ENCODE results near the gene DNAH11. TPM values are rescaled to one million over a fixed set of nuclear protein-coding genes. Genes with fewer than 3 reads are reported as not detected.

The DNAH11 gene
- total and polyA plus RNA-seq, 2 of the 13 experiments (the other 11 are each of a cell fraction or from before 2014, with no cell fraction given), result not detected

DNA sequence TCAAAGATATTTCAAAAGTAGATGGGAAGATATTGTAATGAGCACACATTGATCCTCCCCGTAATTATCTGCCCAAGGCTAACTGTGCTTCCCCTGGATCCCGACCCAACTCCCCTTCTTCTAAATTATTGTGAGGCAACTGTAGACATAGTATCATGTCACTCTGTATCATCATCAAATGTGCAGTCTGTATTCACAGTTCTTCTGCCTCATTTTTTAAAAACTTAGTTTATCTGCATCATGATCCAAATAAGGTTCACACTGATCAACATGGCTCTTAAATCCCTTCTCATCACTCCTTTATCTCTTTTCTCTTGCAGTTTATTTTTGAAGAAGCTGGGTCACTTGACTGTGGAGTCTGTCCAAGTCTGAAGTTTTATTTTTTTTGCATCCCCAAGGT lies 375.4 kb downstream of the DNAH11 start (continued):
- TF ChIP-seq TFE3 (CRISPR knock-in tag; IDR thresholded peaks at IDR 0.05) (no peak), ZBTB8A (CRISPR knock-in tag; IDR thresholded peaks at IDR 0.05; ENCODE audit: borderline replicate concordance, low read depth) (no peak), TCF12 (IDR thresholded peaks at IDR 0.05) (no peak), TCF12 (CRISPR knock-in tag; IDR thresholded peaks at IDR 0.05) (no peak), SMAD3 (CRISPR knock-in tag; IDR thresholded peaks at IDR 0.05) (no peak), CREB3 (CRISPR knock-in tag; IDR thresholded peaks at IDR 0.05) (no peak)

- DNase-seq (ENCODE audit: low spot score), result no peak
Observed at GRCh38 chr7:21920936-21921335, 378.1 kb downstream of the DNAH11 start.

More at GRCh38 chr7:21920936-21921335, 378.1 kb downstream of the DNAH11 start:
- no peaks in the 10 kb centered on the region for H4K20me1 ChIP-seq (ENCODE audit: insufficient read depth, low read length)
- H3K79me2 ChIP-seq (ENCODE audit: insufficient read depth, low read length), result no peaks in the 10 kb centered on the region
- H3K27ac ChIP-seq (ENCODE audit: extremely low read length, insufficient read depth, low read length), result no peak overlapping the region
- no peaks in the 10 kb centered on the region for H3K27me3 ChIP-seq (ENCODE audit: control insufficient read depth in 1 of 2, insufficient read depth in 2 of 2, low read length in 2 of 2)
- in situ Hi-C loops (cut with HindIII; ENCODE audit: extremely low pct_ligation_motif_present, low pct_unique_long_range_greater_than_20kb), result no loop called here
- no peak overlapping the region for H2AFZ ChIP-seq (ENCODE audit: low read length)
- H3K4me3 ChIP-seq (replicated peaks in 1 of 3; ENCODE audit: insufficient read depth in 1 of 3, low read depth in 2 of 3, low read length in 3 of 3), result no peak overlapping the region
- FAIRE-seq (no peak), ATAC-seq (no peak)
- 11% methylated on average over 3 of the region's 3 CpGs for WGBS (ENCODE audit: low lambda C conversion rate)
- TF ChIP-seq, protein P1, sequence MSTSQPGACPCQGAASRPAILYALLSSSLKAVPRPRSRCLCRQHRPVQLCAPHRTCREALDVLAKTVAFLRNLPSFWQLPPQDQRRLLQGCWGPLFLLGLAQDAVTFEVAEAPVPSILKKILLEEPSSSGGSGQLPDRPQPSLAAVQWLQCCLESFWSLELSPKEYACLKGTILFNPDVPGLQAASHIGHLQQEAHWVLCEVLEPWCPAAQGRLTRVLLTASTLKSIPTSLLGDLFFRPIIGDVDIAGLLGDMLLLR (CRISPR knock-in tag; IDR thresholded peaks at IDR 0.05), result no peak
- TF ChIP-seq GLI4 (CRISPR knock-in tag; IDR thresholded peaks at IDR 0.05; ENCODE audit: borderline replicate concordance), result no peak
- ChIA-PET CTCF (ENCODE audit: low intra/inter-chr PET ratio, low total read pairs) (no interaction called here), POLR2A (no interaction called here)
- H3K9ac ChIP-seq (ENCODE audit: insufficient read depth, low read depth, low read length), result no peak overlapping the region
- H3K4me1 ChIP-seq (ENCODE audit: insufficient read depth, low read length), result no peaks in the 10 kb centered on the region
- BruUV-seq (replicated peaks), result no TSS peak
- intact Hi-C loops (cut with micrococcal nuclease; ENCODE audit: unreplicated experiment), result no loop called here
- H3K36me3 ChIP-seq (replicated peaks in 1 of 2; ENCODE audit: control insufficient read depth in 1 of 2, insufficient read depth in 2 of 2, low read length in 2 of 2), result no peaks in the 10 kb centered on the region
- no peak overlapping the region for H3K4me2 ChIP-seq (ENCODE audit: low read depth, low read length)
- H3K9me3 ChIP-seq (ENCODE audit: low read length), result no peaks in the 10 kb centered on the region

Data from HepG2 (cell line).